Mammary epithelial cell (primary cell): ENCODE data around the gene DACH1.

ENCODE experiments used
- CTCF ChIP-seq, 2 donors: IDR thresholded peaks in 1 of 2; conservative IDR thresholded peaks in 1 of 2; 2 replicates each; pipeline ENCODE4 v1.5.1; 2011 to 2012; ENCODE audit warnings: inconsistent platforms in 2 of 2, low read length in 2 of 2, mild to moderate bottlenecking in 2 of 2, control low read depth in 1 of 2, low read depth in 1 of 2; ENCODE audit not compliant: insufficient read depth in 1 of 2; ENCODE audit errors: extremely low read depth in 1 of 2
- EZH2 ChIP-seq: IDR thresholded peaks from 2 replicates; pipeline ENCODE4 v1.6.1; 2012; ENCODE audit warnings: low read length, inconsistent platforms, borderline replicate concordance

GRCh38 chr13:71597150-71597549 lies 269.9 kb downstream of the DACH1 start:
- TF ChIP-seq CTCF (conservative IDR thresholded peaks at IDR 0.05 in 1 of 2, IDR thresholded peaks at IDR 0.05 in 1 of 2; ENCODE audit: extremely low read depth in 1 of 2, insufficient read depth in 1 of 2, low read depth in 1 of 2, low read length in 2 of 2) (no peak), EZH2 (no peak)
